Hepatocyte (in vitro differentiated cells): ENCODE measurements around the gene PDK2. TPM values are rescaled to one million over a fixed set of nuclear protein-coding genes. Genes with fewer than 3 reads are reported as not detected.

ENCODE experiments used
- DNase-seq: peaks from one replicate; pipeline ENCODE4 v3.0.0-alpha.2; 2016; ENCODE audit warnings: low spot score
- H2AFZ ChIP-seq: fragments of 200-600 bp; sonication (generic); 2 replicates; pipeline ENCODE4 v1.6.0; 2016; ENCODE audit warnings: antibody characterized with exemption, mild to moderate bottlenecking
- H3K27ac ChIP-seq: fragments of 200-600 bp; sonication (generic); 2 replicates; pipeline ENCODE4 v1.5.1; 2016; ENCODE audit warnings: mild to moderate bottlenecking
- H3K27me3 ChIP-seq: fragments of 200-600 bp; sonication (generic); 2 replicates; pipeline ENCODE4 v1.6.1; 2016
- H3K36me3 ChIP-seq: fragments of 200-600 bp; sonication (generic); replicated peaks from 2 replicates; pipeline ENCODE4 v1.5.1; 2016; ENCODE audit warnings: low read depth; ENCODE audit not compliant: insufficient read depth
- H3K4me1 ChIP-seq: fragments of 200-600 bp; sonication (generic); 2 replicates; pipeline ENCODE4 v1.5.1; 2016; ENCODE audit warnings: mild to moderate bottlenecking, moderate library complexity; ENCODE audit not compliant: insufficient read depth
- H3K4me2 ChIP-seq: fragments of 200-600 bp; sonication (generic); 2 replicates; pipeline ENCODE4 v1.6.0; 2016
- H3K4me3 ChIP-seq: fragments of 200-600 bp; sonication (generic); 2 replicates; pipeline ENCODE4 v1.5.1; 2016; ENCODE audit warnings: mild to moderate bottlenecking
- H3K79me2 ChIP-seq: fragments of 200-600 bp; sonication (generic); 2 replicates; pipeline ENCODE4 v1.6.0; 2017; ENCODE audit warnings: mild to moderate bottlenecking
- H3K9me2 ChIP-seq: fragments of 200-600 bp; sonication (generic); replicated peaks from 2 replicates; pipeline ENCODE4 v1.6.0; 2017; ENCODE audit warnings: mild to moderate bottlenecking; ENCODE audit not compliant: insufficient read depth
- H3K9me3 ChIP-seq: fragments of 200-600 bp; sonication (generic); 2 replicates; pipeline ENCODE4 v1.5.1; 2016; ENCODE audit warnings: low read depth, mild to moderate bottlenecking
- H4K20me1 ChIP-seq: fragments of 200-600 bp; sonication (generic); 2 replicates; pipeline ENCODE4 v1.6.0; 2016; ENCODE audit warnings: mild to moderate bottlenecking; ENCODE audit not compliant: insufficient read depth, poor library complexity, severe bottlenecking
- EZH2 ChIP-seq: fragments of 200-600 bp; sonication (generic); IDR thresholded peaks from 2 replicates; pipeline ENCODE4 v1.6.1; 2016; ENCODE audit warnings: antibody characterized with exemption, mild to moderate bottlenecking, borderline replicate concordance
- EZH2phosphoT487 ChIP-seq: fragments of 200-600 bp; sonication (generic); IDR thresholded peaks from one replicate; pipeline ENCODE4 v1.6.1; 2018; ENCODE audit warnings: antibody characterized with exemption, mild to moderate bottlenecking, low read depth, moderate library complexity; ENCODE audit not compliant: unreplicated experiment, severe bottlenecking
- WGBS: methylation state at CpG from one replicate; pipeline ENCODE4 v1.1.6; 2016; ENCODE audit warnings: low lambda C conversion rate; ENCODE audit errors: missing lambda C conversion rate; 5-methylcytosine and 5-hydroxymethylcytosine counted together
- polyA plus RNA-seq: library from polyadenylated mRNA; unstranded; fragments of >200 nt; fragmentation: Nextera tagmentation; extraction: Ambion mirVana; gene quantifications from 2 replicates; pipeline ENCODE4 v1.2.1, GENCODE V29; 2016
- total RNA-seq: library from RNA; depleted of rRNA; stranded (reverse); fragments of >200 nt; gene quantifications from 2 replicates; pipeline ENCODE4 v1.2.3, GENCODE V29; 2014
- TF ChIP-seq, protein P1 (sequence below): fragments of 200-600 bp; sonication (generic); IDR thresholded peaks from 2 replicates; pipeline ENCODE4 v1.5.1; 2016; ENCODE audit warnings: antibody characterized with exemption, mild to moderate bottlenecking; ENCODE audit not compliant: poor library complexity

Gene PDK2
- total and polyA plus RNA-seq, 2 experiments from 2014 or later, result 42.7 to 56.9 TPM

DNA sequence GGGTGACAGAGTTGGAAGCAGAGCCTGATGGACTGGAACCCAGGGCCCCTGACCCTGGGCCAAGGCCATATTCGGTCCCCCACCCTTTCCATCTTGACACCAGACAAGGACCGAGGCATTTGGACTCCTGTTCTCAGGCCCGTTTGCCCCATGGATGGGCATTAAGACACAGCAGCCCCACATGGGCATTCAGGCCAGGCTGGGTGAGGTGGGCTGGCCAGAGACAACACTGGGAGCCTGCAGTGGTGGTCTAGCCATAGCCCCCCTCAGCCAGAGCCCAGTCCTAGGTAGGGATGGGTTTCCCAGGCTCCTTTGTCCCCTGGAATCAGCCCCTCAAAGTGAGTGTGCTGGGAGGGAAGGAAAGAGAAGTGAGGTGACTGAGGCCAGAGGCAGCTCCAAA is 1.6 kb downstream of the PDK2 start:
- Histone ChIP-seq H3K9me3 (no peaks in the 10 kb centered on the region), H3K27me3 (no peaks in the 10 kb centered on the region), H3K27ac (no peak overlapping the region), H4K20me1 (no peaks in the 10 kb centered on the region), H3K79me2 (peaks cover 14% of the 10 kb centered on the region), H3K4me1 (peaks cover 24% of the 10 kb centered on the region), H3K36me3 (no peaks in the 10 kb centered on the region), H3K4me2 (peak overlapping the region; percentile 94), H3K9me2 (no peaks in the 10 kb centered on the region), H2AFZ (no peak overlapping the region), H3K4me3 (no peak overlapping the region)
- TF ChIP-seq EZH2 (no peak), EZH2phosphoT487 (no peak)
- TF ChIP-seq, protein P1, sequence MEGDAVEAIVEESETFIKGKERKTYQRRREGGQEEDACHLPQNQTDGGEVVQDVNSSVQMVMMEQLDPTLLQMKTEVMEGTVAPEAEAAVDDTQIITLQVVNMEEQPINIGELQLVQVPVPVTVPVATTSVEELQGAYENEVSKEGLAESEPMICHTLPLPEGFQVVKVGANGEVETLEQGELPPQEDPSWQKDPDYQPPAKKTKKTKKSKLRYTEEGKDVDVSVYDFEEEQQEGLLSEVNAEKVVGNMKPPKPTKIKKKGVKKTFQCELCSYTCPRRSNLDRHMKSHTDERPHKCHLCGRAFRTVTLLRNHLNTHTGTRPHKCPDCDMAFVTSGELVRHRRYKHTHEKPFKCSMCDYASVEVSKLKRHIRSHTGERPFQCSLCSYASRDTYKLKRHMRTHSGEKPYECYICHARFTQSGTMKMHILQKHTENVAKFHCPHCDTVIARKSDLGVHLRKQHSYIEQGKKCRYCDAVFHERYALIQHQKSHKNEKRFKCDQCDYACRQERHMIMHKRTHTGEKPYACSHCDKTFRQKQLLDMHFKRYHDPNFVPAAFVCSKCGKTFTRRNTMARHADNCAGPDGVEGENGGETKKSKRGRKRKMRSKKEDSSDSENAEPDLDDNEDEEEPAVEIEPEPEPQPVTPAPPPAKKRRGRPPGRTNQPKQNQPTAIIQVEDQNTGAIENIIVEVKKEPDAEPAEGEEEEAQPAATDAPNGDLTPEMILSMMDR, result no peak
- WGBS, result 87% methylated on average over 3 of the region's 3 CpGs
- DNase-seq, result no peak

DNA sequence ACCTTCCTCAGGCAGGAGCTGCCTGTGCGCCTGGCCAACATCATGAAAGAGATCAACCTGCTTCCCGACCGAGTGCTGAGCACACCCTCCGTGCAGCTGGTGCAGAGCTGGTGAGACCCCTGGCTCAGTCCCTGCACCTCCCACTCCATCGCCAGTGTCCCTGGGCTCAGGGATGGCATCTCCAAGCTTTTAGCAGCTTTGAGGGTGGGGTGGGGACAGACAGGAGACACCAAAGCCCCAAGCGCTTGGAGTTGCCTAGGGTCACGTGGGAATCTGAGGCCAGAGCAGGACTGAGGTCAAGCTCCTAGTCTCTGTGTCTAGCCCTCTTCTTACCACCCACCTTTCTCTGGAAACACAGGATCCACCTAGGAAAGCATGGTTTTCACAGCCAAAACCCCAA is 2.3 kb downstream of the PDK2 start:
- Histone ChIP-seq H3K27me3 (no peaks in the 10 kb centered on the region), H3K4me3 (no peak overlapping the region), H3K79me2 (peaks cover 14% of the 10 kb centered on the region), H3K36me3 (no peaks in the 10 kb centered on the region), H3K4me1 (peaks cover 31% of the 10 kb centered on the region), H3K4me2 (no peak overlapping the region), H4K20me1 (no peaks in the 10 kb centered on the region), H3K27ac (no peak overlapping the region), H3K9me3 (no peaks in the 10 kb centered on the region), H3K9me2 (no peaks in the 10 kb centered on the region), H2AFZ (no peak overlapping the region)
- 66% methylated on average over 7 of the region's 7 CpGs for WGBS
- no peak for DNase-seq
- TF ChIP-seq, protein P1, result no peak
- TF ChIP-seq EZH2phosphoT487, result no peak

DNA sequence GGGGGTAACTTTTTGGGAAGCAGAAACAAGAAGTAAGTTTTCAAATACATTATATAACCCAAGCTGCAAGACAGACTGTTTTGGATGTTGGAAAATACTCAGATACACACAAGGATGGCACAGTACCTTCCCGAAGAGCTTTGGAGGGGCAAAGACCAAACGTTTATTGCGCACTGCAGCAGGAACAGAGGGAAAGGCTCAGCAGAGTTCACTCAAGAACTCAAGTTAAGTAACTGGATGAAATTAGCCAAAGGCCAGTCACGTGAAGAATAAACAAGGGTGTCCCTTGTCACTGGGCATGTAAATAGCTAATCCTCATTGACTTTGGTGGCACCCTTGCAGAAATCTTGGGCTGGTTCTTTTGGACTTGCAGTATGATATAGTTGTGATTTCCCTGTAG is 2.8 kb downstream of the PDK2 start:
- 88% methylated on average over 4 of the region's 4 CpGs for WGBS
- peaks cover 35% of the 10 kb centered on the region for H3K4me1 ChIP-seq
- H3K79me2 ChIP-seq, result peaks cover 14% of the 10 kb centered on the region
- H3K9me3 ChIP-seq, result no peaks in the 10 kb centered on the region
- no peak for DNase-seq
- no peak overlapping the region for H3K4me3 ChIP-seq
- no peak overlapping the region for H3K4me2 ChIP-seq
- H4K20me1 ChIP-seq, result no peaks in the 10 kb centered on the region
- no peaks in the 10 kb centered on the region for H3K36me3 ChIP-seq
- no peak overlapping the region for H3K27ac ChIP-seq
- H3K9me2 ChIP-seq, result no peaks in the 10 kb centered on the region
- H2AFZ ChIP-seq, result no peak overlapping the region
- TF ChIP-seq EZH2phosphoT487 (no peak), EZH2 (no peak)
- TF ChIP-seq, protein P1, result no peak
- no peaks in the 10 kb centered on the region for H3K27me3 ChIP-seq

DNA sequence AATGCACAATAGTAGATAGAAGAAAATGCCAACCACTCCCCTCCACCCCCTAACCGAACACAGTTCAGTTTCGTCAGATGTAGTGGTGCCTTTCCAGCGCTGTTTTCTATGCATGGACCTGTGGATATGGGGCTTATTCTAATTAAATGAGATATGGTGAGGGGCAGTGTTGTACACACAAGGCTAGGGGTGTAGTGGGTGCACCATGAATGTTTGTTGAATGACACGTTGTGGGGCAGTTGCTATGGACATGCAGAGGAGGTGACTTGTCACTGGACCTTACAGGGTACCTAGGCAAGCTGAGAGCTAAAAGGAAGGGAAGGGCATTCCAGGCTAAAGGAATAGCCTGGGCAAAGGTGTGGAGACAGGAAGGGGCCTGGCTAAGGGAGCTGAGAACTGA is 3.4 kb downstream of the PDK2 start:
- peaks cover 36% of the 10 kb centered on the region for H3K4me1 ChIP-seq
- no peaks in the 10 kb centered on the region for H4K20me1 ChIP-seq
- DNase-seq, result no peak
- no peaks in the 10 kb centered on the region for H3K36me3 ChIP-seq
- peaks cover 14% of the 10 kb centered on the region for H3K79me2 ChIP-seq
- TF ChIP-seq EZH2phosphoT487, result no peak
- TF ChIP-seq, protein P1, result no peak
- TF ChIP-seq EZH2, result no peak
- no peak overlapping the region for H3K4me2 ChIP-seq
- no peaks in the 10 kb centered on the region for H3K27me3 ChIP-seq
- H2AFZ ChIP-seq, result no peak overlapping the region
- WGBS, result 86% methylated on average over 4 of the region's 4 CpGs
- no peak overlapping the region for H3K4me3 ChIP-seq
- no peaks in the 10 kb centered on the region for H3K9me3 ChIP-seq
- no peak overlapping the region for H3K27ac ChIP-seq
- H3K9me2 ChIP-seq, result no peaks in the 10 kb centered on the region
